Measurements from ENCODE around the gene PGBD1.

The PGBD1 gene

DNA sequence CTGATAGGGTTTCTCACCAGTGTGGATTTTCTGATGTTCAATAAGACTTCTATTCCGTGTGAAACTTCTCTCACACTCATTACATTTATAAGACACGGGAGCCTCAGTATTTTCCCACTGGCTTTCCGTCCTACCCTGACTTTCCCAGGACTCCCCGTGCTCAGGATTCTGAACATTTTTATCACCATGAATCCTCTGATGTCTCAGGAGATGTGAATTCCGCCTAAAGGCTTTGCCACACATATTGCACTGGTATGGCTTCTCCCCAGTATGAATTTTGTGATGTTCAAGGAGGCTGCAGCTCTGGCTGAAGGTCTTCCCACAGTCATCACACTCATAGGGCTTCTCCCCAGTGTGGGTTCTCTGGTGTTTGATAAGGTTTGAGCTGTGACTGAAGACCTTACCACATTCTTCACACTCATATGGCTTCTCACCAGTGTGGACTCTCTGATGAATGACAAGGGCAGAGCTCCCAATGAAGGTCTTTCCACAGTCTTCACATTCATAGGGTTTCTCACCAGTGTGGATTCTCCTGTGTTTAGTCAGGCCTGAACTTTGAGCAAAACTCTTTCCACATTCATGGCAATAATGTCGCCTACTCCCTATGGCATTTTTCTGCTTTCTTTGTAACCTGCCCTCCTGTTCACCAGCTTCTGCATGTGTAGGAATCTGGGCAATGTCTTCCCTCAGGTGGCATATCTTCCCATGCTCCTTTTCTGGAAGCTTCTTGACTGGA, 36.0 kb upstream of the PGBD1 start:
- no peak overlapping the region for H3K4me3 Mint-ChIP-seq
- TF ChIP-seq, protein P1, sequence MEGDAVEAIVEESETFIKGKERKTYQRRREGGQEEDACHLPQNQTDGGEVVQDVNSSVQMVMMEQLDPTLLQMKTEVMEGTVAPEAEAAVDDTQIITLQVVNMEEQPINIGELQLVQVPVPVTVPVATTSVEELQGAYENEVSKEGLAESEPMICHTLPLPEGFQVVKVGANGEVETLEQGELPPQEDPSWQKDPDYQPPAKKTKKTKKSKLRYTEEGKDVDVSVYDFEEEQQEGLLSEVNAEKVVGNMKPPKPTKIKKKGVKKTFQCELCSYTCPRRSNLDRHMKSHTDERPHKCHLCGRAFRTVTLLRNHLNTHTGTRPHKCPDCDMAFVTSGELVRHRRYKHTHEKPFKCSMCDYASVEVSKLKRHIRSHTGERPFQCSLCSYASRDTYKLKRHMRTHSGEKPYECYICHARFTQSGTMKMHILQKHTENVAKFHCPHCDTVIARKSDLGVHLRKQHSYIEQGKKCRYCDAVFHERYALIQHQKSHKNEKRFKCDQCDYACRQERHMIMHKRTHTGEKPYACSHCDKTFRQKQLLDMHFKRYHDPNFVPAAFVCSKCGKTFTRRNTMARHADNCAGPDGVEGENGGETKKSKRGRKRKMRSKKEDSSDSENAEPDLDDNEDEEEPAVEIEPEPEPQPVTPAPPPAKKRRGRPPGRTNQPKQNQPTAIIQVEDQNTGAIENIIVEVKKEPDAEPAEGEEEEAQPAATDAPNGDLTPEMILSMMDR (IDR thresholded peaks at IDR 0.05; ENCODE audit: unreplicated experiment in 3 of 3): no peak
- no peak overlapping the region for H3K27ac Mint-ChIP-seq
- H3K27me3 Mint-ChIP-seq (ENCODE audit: low read depth): no peaks in the 10 kb centered on the region
- H3K36me3 Mint-ChIP-seq (ENCODE audit: low read depth): peaks cover 55% of the 10 kb centered on the region
- H3K4me1 Mint-ChIP-seq: no peaks in the 10 kb centered on the region
- H3K9me3 Mint-ChIP-seq: no peaks in the 10 kb centered on the region

DNA sequence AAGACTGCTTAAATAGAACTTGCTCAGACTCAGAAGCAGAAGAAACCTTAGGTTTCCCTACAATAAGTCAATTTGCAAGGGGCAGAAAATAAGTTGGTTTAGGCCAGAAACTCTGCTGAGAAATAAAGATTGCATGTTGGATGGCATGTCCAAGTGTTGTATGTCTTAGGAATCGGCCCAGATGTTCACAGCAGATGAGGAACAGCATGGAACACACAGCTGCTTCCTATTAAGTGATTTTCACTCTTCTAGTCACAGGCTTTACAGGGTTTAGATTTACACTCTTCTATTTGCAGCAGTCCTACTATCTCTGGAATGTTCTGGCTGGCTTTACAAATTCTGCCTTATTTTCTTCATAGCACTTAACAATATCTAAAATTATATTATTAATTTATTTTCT, 32.5 kb upstream of the PGBD1 start:
- no peaks in the 10 kb centered on the region for H3K27me3 Mint-ChIP-seq (ENCODE audit: low read depth)
- TF ChIP-seq, protein P1 (IDR thresholded peaks at IDR 0.05; ENCODE audit: unreplicated experiment in 3 of 3): no peak
- H3K4me3 Mint-ChIP-seq: peak overlapping the region in 1 of 3 experiments; percentile 54
- H3K36me3 Mint-ChIP-seq (ENCODE audit: low read depth): peaks cover 45% of the 10 kb centered on the region
- H3K4me1 Mint-ChIP-seq: peaks cover 18% of the 10 kb centered on the region
- H3K27ac Mint-ChIP-seq: no peak overlapping the region
- H3K9me3 Mint-ChIP-seq: no peaks in the 10 kb centered on the region

DNA sequence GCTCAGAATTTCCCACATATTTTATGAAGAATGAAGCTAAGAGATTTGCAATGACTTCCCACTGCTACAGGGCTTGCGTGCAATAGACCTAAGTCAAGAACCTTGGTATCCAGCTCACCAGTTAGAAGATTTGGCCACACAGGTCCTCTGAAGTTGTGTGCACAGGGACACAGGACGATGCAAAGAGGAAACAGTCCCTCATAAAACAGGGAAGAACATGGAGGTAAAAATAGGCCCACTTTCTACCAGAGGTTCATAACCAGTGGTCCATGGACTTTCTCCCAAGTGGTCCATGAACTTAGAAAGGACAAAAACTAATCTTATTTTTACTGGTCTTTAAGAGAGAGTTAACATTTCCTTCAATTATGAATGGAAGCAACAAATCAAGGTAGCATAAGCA, 30.6 kb upstream of the PGBD1 start:
- Mint-ChIP-seq H3K9me3 (no peaks in the 10 kb centered on the region), H3K4me3 (peak overlapping the region; percentile 79 to 92 (median 90)), H3K27ac (peak overlapping the region in 1 of 3 experiments; percentile 33), H3K36me3 (ENCODE audit: low read depth) (peaks cover 31% of the 10 kb centered on the region), H3K4me1 (peaks cover 18% of the 10 kb centered on the region), H3K27me3 (ENCODE audit: low read depth) (no peaks in the 10 kb centered on the region)
- TF ChIP-seq, protein P1 (IDR thresholded peaks at IDR 0.05; ENCODE audit: unreplicated experiment in 3 of 3): no peak

DNA sequence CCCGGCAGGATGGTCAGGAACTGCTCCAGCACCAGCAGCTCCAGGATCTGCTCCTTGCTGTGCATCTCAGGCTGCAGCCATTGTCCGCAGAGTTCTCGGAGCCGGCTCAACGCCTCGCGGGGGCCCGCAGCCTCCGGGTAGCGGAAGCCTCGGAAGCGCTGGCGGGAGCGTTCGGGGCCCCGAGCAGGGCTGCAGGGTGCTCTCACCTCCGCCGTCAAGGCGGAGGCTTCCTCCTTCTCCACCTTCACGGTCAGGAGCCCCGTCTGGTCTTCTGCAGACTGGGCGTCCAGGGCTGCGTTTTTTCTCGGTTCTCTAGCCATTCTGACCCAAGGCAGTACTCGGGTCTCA, 29.7 kb upstream of the PGBD1 start:
- H3K9me3 Mint-ChIP-seq: no peaks in the 10 kb centered on the region
- peaks cover 18% of the 10 kb centered on the region for H3K4me1 Mint-ChIP-seq
- peak overlapping the region; percentile 99 to 100 (median 100) for H3K4me3 Mint-ChIP-seq
- H3K36me3 Mint-ChIP-seq (ENCODE audit: low read depth): peaks cover 25% of the 10 kb centered on the region
- peak overlapping the region; percentile 86 to 95 (median 91) for H3K27ac Mint-ChIP-seq
- no peaks in the 10 kb centered on the region for H3K27me3 Mint-ChIP-seq (ENCODE audit: low read depth)
- TF ChIP-seq, protein P1 (IDR thresholded peaks at IDR 0.05; ENCODE audit: unreplicated experiment in 3 of 3): no peak

DNA sequence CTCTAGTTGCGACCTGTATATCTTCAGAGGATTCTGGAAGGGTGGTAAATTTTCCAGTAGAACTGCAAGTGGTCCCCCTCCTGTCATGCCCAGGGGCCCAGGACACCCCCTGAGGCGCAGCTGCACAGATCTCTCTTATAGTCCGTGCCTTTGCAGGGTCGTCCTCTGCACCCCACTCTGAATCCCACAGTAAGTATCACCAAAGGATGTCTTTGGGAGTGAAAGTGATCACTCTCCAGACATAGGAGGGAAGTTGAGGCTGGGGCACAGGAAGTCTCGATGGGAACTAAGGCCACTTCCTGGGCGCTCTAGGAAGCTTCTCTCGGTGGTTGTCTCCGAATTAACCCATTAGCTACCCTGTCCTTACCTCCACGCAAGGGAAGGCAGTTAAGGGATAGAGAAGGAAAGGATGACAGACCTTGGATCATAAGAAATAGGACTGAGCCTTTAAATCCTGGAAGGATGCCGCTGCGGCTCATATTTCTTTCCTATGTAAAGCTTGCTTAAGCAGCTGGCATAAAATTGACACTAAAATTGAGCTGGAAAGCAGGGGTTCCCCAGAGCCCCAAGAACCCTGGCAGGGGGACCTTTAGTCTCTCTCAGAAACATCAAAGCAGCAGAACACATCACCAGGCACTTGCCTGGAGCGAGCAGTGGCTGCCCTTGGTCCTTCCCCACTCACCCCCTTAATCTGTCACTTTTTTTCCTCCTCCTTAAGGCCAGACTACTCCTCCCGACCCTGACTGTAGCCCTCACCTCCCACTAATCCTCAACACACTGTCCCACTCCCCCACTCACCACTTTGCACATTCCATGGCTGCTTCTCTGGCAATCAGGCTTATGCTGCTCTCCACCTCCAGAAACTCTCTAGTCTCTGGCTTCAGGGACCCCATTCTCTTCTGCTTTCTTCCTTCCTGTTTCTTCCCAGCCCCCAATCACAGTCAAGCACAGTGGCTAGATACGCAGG, 29.1 kb upstream of the PGBD1 start, which contains the start of gene ZKSCAN4:
TSS of gene ZKSCAN4 (minus strand) at position 261 of the 967 bp plus-strand sequence. CDS start 289 bp downstream, outside the sequence.
- Mint-ChIP-seq H3K4me3 (peak within 1 kb of the TSS; percentile 99 to 100 (median 100)), H3K27ac (peak within 1 kb of the TSS; percentile 86 to 95 (median 91)), H3K4me1 (peaks cover 18% of the 10 kb centered on the region), H3K9me3 (no peaks in the 10 kb centered on the region), H3K27me3 (ENCODE audit: low read depth) (no peaks in the 10 kb centered on the region), H3K36me3 (ENCODE audit: low read depth) (peaks cover 18% of the 10 kb centered on the region)
- TF ChIP-seq, protein P1 (IDR thresholded peaks at IDR 0.05; ENCODE audit: unreplicated experiment in 3 of 3): no peak
